Right renal cortex interstitium (tissue), 3 donors: ENCODE data around the gene HIC1. TPM values are rescaled to one million over a fixed set of nuclear protein-coding genes. Genes with fewer than 3 reads are reported as not detected.

Experiments used
- DNase-seq, 3 donors: peaks; one replicate each; pipeline ENCODE4 v3.0.0-alpha.2; 2013; ENCODE audit warnings: low read depth in 3 of 3, low spot score in 2 of 3
- polyA plus RNA-seq, 3 donors: library from polyadenylated mRNA; unstranded; fragments of 120-200 nt; gene quantifications; one replicate each; pipeline ENCODE4 v1.2.1, GENCODE V29; 2013; ENCODE audit not compliant: insufficient read length in 3 of 3

Gene HIC1
- polyA plus RNA-seq, 3 donors: 13.5 to 14.2 (median 14.0) TPM

- DNase-seq: no peak
These were observed 4.0 kb downstream of the HIC1 start for GRCh38 chr17:2058586-2059546.

- DNase-seq: no peak
These were observed 4.9 kb downstream of the HIC1 start for GRCh38 chr17:2059547-2060384.

- DNase-seq: no peak
These were observed 5.4 kb downstream of the HIC1 start for GRCh38 chr17:2060385-2060658.

- DNase-seq: no peak
These were observed 6.0 kb downstream of the HIC1 start for GRCh38 chr17:2060681-2061440.

GRCh38 chr17:2061441-2061958, 6.6 kb downstream of the HIC1 start:
- DNase-seq: no peak

- DNase-seq: no peak
These were observed 7.8 kb downstream of the HIC1 start for GRCh38 chr17:2062571-2063183.

GRCh38 chr17:2063261-2064146, 8.6 kb downstream of the HIC1 start:
- no peak for DNase-seq

GRCh38 chr17:2064147-2064489, 9.2 kb downstream of the HIC1 start:
- no peak for DNase-seq

- no peak for DNase-seq
These were observed 9.6 kb downstream of the HIC1 start for GRCh38 chr17:2064520-2064971.

- no peak for DNase-seq
These were observed 10.3 kb downstream of the HIC1 start for GRCh38 chr17:2064980-2065785.

GRCh38 chr17:2065949-2066400, 11.1 kb downstream of the HIC1 start:
- DNase-seq: no peak

- no peak for DNase-seq
These were observed 12.2 kb downstream of the HIC1 start for GRCh38 chr17:2067048-2067561.

- DNase-seq: no peak
These were observed 12.7 kb downstream of the HIC1 start for GRCh38 chr17:2067608-2068024.

- DNase-seq: no peak
These were observed 13.2 kb downstream of the HIC1 start for GRCh38 chr17:2068031-2068518.

GRCh38 chr17:2068519-2069051, 13.7 kb downstream of the HIC1 start:
- no peak for DNase-seq

- no peak for DNase-seq
These were observed 15.5 kb downstream of the HIC1 start for GRCh38 chr17:2070241-2071023.

- no peak for DNase-seq
These were observed 16.1 kb downstream of the HIC1 start for GRCh38 chr17:2071024-2071385.
